ENCODE data around the gene MCF2L.

Gene MCF2L

DNA sequence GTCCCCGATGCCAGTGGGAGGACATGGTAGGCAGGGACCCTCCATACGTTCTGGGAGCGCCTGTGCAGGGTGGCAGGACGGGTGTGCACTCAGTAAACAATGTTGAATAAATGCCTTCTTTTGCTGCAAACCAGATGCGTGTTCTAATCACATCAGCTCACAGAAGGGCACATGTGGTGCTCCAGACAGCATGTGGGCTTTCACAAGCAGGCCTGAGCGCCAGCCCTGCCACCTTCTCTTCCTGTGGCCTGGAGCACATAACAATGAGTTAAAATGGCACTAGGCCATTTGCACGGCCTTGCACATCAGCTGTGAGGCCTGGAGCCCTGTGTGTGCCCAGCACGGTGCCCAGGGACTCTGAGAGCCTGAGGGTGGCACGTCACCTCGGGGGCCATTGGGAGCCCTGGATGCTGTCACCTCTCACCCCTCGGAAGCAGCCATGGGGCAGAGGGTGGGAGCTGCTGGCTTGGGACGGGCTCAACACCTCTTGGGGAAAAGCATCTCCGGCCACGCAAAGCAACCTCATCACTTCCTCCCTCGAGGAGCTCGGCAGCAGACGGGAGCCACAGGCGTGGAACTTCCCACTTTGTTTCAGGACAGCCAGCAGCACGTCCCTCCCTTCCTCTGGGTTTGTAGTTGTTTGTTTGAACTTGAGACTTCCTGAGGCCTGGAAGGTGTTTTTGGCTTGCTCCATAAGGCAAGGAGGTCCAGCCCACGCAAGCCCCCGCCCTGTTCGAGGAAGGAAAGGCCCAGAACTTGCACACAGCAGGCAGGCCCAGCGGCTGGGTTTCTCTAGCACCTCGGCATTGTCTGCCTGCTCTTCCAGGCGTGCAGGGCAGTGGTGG lies 9.8 kb downstream of the MCF2L start:
- Histone ChIP-seq H3K9ac (ENCODE audit: low read length in 5 of 5) (peak overlapping the region in 2 of 5 donors; percentile 24 to 78), H3K27ac (ENCODE audit: low read depth, low read length) (peak overlapping the region; percentile 67), H3K27me3 (ENCODE audit: control insufficient read depth in 5 of 5, insufficient read depth in 4 of 5, low read length in 5 of 5) (peaks cover 4 to 26% (median 19%) of the 10 kb centered on the region in 5 donors), H3K4me3 (ENCODE audit: low read depth in 1 of 5, low read length in 5 of 5) (peak overlapping the region in 3 of 5 donors; percentile 74 to 85 (median 76)), H3K36me3 (ENCODE audit: control insufficient read depth in 5 of 5, insufficient read depth in 5 of 5, low read length in 5 of 5) (peaks cover 0 to 5% (median 0%) of the 10 kb centered on the region in 5 donors), H3K9me3 (ENCODE audit: control insufficient read depth in 5 of 5, low read length in 5 of 5) (no peaks in the 10 kb centered on the region), H3K4me1 (ENCODE audit: control insufficient read depth in 5 of 5, insufficient read depth in 5 of 5, low read length in 5 of 5) (peaks cover 0 to 49% (median 4%) of the 10 kb centered on the region in 5 donors)

DNA sequence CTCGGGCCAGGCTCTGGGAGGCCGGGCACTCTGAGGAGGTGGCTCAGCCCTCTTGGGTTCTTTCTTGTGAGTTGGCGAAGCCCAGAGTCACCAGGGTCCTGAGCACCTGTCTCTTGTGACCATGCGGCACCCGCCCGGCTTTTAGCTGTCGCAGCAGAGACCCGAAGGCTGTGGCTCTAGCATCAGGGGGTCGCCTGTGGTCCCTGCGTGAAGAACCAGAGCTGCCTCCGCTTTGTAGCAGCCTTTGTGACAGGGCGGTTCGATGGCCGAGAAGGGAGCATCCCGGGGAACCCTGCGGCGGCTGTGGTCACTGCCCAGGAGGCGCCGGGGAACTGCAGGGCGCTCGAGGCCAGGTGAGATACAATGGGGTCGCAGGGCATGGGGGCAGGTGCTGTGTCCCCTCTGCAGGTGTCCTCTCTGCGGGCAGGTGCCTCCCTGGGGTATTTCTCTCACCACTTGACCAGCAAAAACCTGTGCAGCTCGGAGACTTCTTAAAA lies 10.4 kb downstream of the MCF2L start:
- Histone ChIP-seq H3K9me3 (ENCODE audit: control insufficient read depth in 5 of 5, low read length in 5 of 5) (no peaks in the 10 kb centered on the region), H3K9ac (ENCODE audit: low read length in 5 of 5) (peak overlapping the region in 3 of 5 donors; percentile 10 to 78 (median 57)), H3K27ac (ENCODE audit: low read depth, low read length) (peak overlapping the region; percentile 67), H3K4me1 (ENCODE audit: control insufficient read depth in 5 of 5, insufficient read depth in 5 of 5, low read length in 5 of 5) (peaks cover 0 to 55% (median 4%) of the 10 kb centered on the region in 5 donors), H3K27me3 (ENCODE audit: control insufficient read depth in 5 of 5, insufficient read depth in 4 of 5, low read length in 5 of 5) (peaks cover 4 to 23% (median 19%) of the 10 kb centered on the region in 5 donors), H3K36me3 (ENCODE audit: control insufficient read depth in 5 of 5, insufficient read depth in 5 of 5, low read length in 5 of 5) (peaks cover 0 to 5% (median 0%) of the 10 kb centered on the region in 5 donors), H3K4me3 (ENCODE audit: low read depth in 1 of 5, low read length in 5 of 5) (peak overlapping the region in 4 of 5 donors; percentile 55 to 85 (median 75))

DNA sequence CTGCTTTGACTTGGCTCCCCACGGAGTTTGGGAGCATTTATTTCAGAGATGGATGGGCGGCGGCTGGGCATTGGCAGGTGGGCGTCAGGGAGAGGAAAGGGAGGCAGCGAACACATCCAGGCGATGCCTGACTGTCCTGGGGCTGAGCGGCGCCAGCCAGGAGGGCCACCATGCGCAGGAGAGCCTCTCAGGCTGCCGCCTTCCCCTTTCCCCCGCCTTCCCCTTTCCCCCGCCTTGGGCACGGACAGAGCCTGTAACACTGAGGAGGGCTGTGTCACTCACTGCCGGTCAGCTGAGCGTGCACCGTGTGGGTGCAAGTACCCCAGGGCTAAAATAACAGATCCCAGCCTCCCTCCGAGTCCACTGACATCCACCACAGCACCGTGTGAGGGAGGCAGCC lies 11.4 kb downstream of the MCF2L start:
- Histone ChIP-seq H3K9ac (ENCODE audit: low read length in 5 of 5) (peak overlapping the region in 2 of 5 donors; percentile 57 to 78), H3K27ac (ENCODE audit: low read depth, low read length) (peak overlapping the region; percentile 67), H3K27me3 (ENCODE audit: control insufficient read depth in 5 of 5, insufficient read depth in 4 of 5, low read length in 5 of 5) (peaks cover 4 to 23% (median 18%) of the 10 kb centered on the region in 5 donors), H3K4me3 (ENCODE audit: low read depth in 1 of 5, low read length in 5 of 5) (peak overlapping the region; percentile 31 to 85 (median 74)), H3K36me3 (ENCODE audit: control insufficient read depth in 5 of 5, insufficient read depth in 5 of 5, low read length in 5 of 5) (peaks cover 0 to 5% (median 0%) of the 10 kb centered on the region in 5 donors), H3K4me1 (ENCODE audit: control insufficient read depth in 5 of 5, insufficient read depth in 5 of 5, low read length in 5 of 5) (peaks cover 0 to 65% (median 4%) of the 10 kb centered on the region in 5 donors), H3K9me3 (ENCODE audit: control insufficient read depth in 5 of 5, low read length in 5 of 5) (no peaks in the 10 kb centered on the region)

DNA sequence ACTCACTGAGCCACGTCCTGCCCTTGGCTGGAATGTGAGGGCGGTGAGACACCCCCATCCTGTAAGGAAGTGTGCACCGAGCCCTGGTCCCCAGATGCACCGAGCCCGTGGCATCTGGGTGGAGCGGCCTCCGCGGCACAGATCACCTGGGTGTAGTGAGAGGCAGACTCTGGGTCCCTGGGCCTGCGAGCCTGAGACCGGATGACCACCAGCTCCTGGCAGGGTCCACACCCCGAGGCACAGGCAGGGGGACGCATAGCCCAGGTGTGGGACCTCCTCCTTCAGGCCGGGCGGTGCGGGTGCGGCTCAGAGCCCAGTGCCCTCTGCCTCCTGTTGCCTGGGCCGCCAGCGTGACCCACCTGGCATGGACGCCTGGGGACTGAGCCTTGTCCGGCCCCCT lies 12.4 kb downstream of the MCF2L start:
- Histone ChIP-seq H3K27ac (ENCODE audit: low read depth, low read length) (peak overlapping the region; percentile 67), H3K4me3 (ENCODE audit: low read depth in 1 of 5, low read length in 5 of 5) (peak overlapping the region; percentile 31 to 85 (median 74)), H3K4me1 (ENCODE audit: control insufficient read depth in 5 of 5, insufficient read depth in 5 of 5, low read length in 5 of 5) (peaks cover 0 to 74% (median 4%) of the 10 kb centered on the region in 5 donors), H3K9me3 (ENCODE audit: control insufficient read depth in 5 of 5, low read length in 5 of 5) (no peaks in the 10 kb centered on the region), H3K27me3 (ENCODE audit: control insufficient read depth in 5 of 5, insufficient read depth in 4 of 5, low read length in 5 of 5) (peaks cover 4 to 26% (median 17%) of the 10 kb centered on the region in 5 donors), H3K36me3 (ENCODE audit: control insufficient read depth in 5 of 5, insufficient read depth in 5 of 5, low read length in 5 of 5) (peaks cover 0 to 5% (median 0%) of the 10 kb centered on the region in 5 donors), H3K9ac (ENCODE audit: low read length in 5 of 5) (peak overlapping the region in 1 of 5 donors; percentile 78)

DNA sequence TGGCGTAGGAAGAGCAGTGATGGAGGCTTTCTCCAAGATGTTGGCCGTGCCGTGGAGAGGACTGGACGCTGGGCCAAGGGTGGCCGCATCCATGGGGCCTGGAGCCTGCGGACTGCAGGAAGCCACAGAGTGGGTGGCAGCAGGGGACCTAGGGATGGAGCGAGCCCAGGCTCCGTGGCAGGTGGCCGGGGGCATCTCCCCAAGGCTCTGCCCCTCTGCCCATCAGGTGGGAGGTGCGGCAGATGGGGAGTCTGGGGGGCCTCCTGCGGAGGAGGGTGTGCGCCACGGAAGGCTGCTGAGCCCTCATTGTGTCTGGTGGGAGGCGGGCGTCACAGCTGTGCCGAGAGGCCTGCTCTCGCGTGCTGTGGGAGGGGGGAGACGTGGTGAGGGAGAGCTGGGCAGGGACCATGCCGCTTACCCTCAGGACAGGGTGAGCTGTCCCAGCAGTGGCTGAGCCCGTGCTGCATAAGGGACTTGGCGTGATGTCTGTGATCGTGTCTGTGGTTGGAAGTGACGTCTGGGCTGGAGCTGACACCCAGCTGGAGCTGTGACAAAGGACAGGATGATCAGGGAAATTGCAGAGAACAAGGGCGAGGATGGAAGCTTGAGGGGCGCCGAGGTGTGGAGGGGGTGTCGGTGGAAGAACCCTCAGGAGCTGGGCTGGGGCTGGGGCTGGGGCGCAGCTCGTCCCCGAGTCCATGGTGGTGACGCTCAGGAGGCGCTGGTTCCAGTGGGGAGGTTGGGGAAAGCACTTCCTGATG lies 13.4 kb downstream of the MCF2L start:
- H3K27ac ChIP-seq (ENCODE audit: low read depth, low read length), result peak overlapping the region; percentile 67
- H3K27me3 ChIP-seq (ENCODE audit: control insufficient read depth in 5 of 5, insufficient read depth in 4 of 5, low read length in 5 of 5), result peaks cover 5 to 28% (median 26%) of the 10 kb centered on the region in 5 donors
- peak overlapping the region in 1 of 5 donors; percentile 37 for H3K9ac ChIP-seq (ENCODE audit: low read length in 5 of 5)
- peaks cover 0 to 5% (median 4%) of the 10 kb centered on the region in 5 donors for H3K36me3 ChIP-seq (ENCODE audit: control insufficient read depth in 5 of 5, insufficient read depth in 5 of 5, low read length in 5 of 5)
- peaks cover 0 to 76% (median 4%) of the 10 kb centered on the region in 5 donors for H3K4me1 ChIP-seq (ENCODE audit: control insufficient read depth in 5 of 5, insufficient read depth in 5 of 5, low read length in 5 of 5)
- H3K4me3 ChIP-seq (ENCODE audit: low read depth in 1 of 5, low read length in 5 of 5), result peak overlapping the region in 3 of 5 donors; percentile 74 to 85 (median 76)
- no peaks in the 10 kb centered on the region for H3K9me3 ChIP-seq (ENCODE audit: control insufficient read depth in 5 of 5, low read length in 5 of 5)

DNA sequence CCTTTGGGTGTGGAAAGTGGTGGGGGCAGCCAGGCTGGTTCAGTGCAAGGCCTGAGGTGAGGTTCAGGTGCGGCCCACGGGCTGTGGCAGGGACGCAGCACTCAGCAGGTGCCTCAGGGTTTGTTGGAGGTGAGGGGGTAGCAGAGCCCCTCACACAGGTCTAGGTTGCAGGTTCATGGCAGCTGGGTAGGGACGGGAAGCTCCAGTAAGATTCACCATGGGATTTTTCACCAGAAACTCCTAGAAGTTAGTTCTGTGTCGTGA lies 14.0 kb downstream of the MCF2L start:
- Histone ChIP-seq H3K9ac (ENCODE audit: low read length in 5 of 5) (peak overlapping the region in 1 of 5 donors; percentile 14), H3K36me3 (ENCODE audit: control insufficient read depth in 5 of 5, insufficient read depth in 5 of 5, low read length in 5 of 5) (peaks cover 0 to 5% (median 4%) of the 10 kb centered on the region in 5 donors), H3K4me3 (ENCODE audit: low read depth in 1 of 5, low read length in 5 of 5) (peak overlapping the region in 3 of 5 donors; percentile 74 to 85 (median 76)), H3K9me3 (ENCODE audit: control insufficient read depth in 5 of 5, low read length in 5 of 5) (no peaks in the 10 kb centered on the region), H3K27ac (ENCODE audit: low read depth, low read length) (peak overlapping the region; percentile 67), H3K4me1 (ENCODE audit: control insufficient read depth in 5 of 5, insufficient read depth in 5 of 5, low read length in 5 of 5) (peaks cover 0 to 73% (median 4%) of the 10 kb centered on the region in 5 donors), H3K27me3 (ENCODE audit: control insufficient read depth in 5 of 5, insufficient read depth in 4 of 5, low read length in 5 of 5) (peaks cover 7 to 28% (median 27%) of the 10 kb centered on the region in 5 donors)

DNA sequence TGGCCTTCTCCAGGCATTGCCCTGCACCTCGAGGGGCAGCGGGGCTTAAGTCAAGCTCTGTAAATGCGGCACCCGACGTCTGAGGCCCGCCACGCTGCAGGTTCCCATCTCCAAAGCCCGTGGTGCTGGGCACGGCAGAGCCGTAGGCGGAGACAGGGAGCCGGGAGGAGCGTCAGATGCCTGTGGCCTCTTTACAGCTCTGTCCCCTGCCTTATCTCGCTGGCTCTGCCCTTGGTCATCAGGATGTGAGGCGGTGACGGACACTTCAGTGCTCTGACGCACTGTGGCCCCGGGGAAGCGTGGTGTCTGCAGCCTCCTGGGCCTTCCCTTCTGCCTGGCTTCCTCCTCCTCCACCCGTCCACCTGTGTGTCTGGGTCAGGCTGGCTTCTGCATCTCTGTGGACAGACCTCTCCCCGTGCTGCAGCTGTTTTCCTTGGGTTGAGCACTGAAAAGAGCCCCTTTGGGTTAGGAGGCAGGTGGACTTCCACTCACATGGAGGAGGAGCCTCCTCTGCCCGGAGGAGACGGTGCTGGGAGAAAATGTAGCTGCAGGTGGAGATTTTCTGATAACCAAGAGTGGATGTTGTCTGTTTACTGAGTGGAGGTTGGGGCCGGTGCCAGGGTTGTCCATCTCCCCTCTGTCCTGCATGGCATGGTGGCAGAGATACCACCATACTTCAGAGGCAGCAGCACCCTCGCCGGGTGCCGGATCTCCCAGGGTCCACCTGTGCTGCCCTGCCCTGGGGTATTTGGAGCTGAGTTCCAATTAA lies 14.6 kb downstream of the MCF2L start:
- Histone ChIP-seq H3K9me3 (ENCODE audit: control insufficient read depth in 5 of 5, low read length in 5 of 5) (no peaks in the 10 kb centered on the region), H3K4me3 (ENCODE audit: low read depth in 1 of 5, low read length in 5 of 5) (peak overlapping the region in 3 of 5 donors; percentile 74 to 85 (median 76)), H3K27ac (ENCODE audit: low read depth, low read length) (no peak overlapping the region), H3K9ac (ENCODE audit: low read length in 5 of 5) (peak overlapping the region in 1 of 5 donors; percentile 24), H3K27me3 (ENCODE audit: control insufficient read depth in 5 of 5, insufficient read depth in 4 of 5, low read length in 5 of 5) (peaks cover 7 to 26% (median 22%) of the 10 kb centered on the region in 5 donors), H3K4me1 (ENCODE audit: control insufficient read depth in 5 of 5, insufficient read depth in 5 of 5, low read length in 5 of 5) (peaks cover 0 to 67% (median 2%) of the 10 kb centered on the region in 5 donors), H3K36me3 (ENCODE audit: control insufficient read depth in 5 of 5, insufficient read depth in 5 of 5, low read length in 5 of 5) (peaks cover 0 to 8% (median 4%) of the 10 kb centered on the region in 5 donors)

DNA sequence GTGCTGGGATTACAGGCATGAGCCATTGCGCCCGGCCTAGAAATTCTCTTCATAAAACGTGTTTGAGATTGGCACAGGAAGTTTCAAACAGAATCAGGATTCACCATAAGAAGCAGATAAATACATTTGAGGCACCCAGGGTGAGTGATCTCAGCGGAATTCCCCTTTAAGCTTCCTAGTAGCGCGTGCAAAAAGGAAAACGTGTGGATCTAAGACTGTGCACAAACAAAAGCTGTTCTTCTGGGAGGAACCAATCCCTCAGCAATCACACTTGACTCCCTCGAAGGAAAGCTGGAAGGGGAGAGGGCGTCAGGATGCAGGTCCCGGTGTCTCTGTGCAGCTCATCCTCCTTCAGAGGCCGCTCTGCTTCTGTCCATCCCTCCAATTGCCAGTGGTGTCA lies 15.5 kb downstream of the MCF2L start:
- peaks cover 0 to 8% (median 4%) of the 10 kb centered on the region in 5 donors for H3K36me3 ChIP-seq (ENCODE audit: control insufficient read depth in 5 of 5, insufficient read depth in 5 of 5, low read length in 5 of 5)
- peaks cover 7 to 26% (median 22%) of the 10 kb centered on the region in 5 donors for H3K27me3 ChIP-seq (ENCODE audit: control insufficient read depth in 5 of 5, insufficient read depth in 4 of 5, low read length in 5 of 5)
- peak overlapping the region in 2 of 5 donors; percentile 24 to 28 for H3K4me3 ChIP-seq (ENCODE audit: low read depth in 1 of 5, low read length in 5 of 5)
- peak overlapping the region; percentile 23 for H3K27ac ChIP-seq (ENCODE audit: low read depth, low read length)
- no peaks in the 10 kb centered on the region for H3K9me3 ChIP-seq (ENCODE audit: control insufficient read depth in 5 of 5, low read length in 5 of 5)
- H3K9ac ChIP-seq (ENCODE audit: low read length in 5 of 5), result no peak overlapping the region
- H3K4me1 ChIP-seq (ENCODE audit: control insufficient read depth in 5 of 5, insufficient read depth in 5 of 5, low read length in 5 of 5), result peaks cover 0 to 65% (median 2%) of the 10 kb centered on the region in 5 donors

Measured in subcutaneous abdominal adipose tissue (tissue), 5 donors.